Neural progenitor cell (in vitro differentiated cells): ENCODE results near the gene LGALS12. TPM values are rescaled to one million over a fixed set of nuclear protein-coding genes. Genes with fewer than 3 reads are reported as not detected.

Source experiments
- DNase-seq: peaks from one replicate; pipeline ENCODE4 v3.0.0-alpha.2; 2016; ENCODE audit warnings: low spot score
- H2AFZ ChIP-seq: fragments of 200-600 bp; sonication (generic); replicated peaks from 2 replicates; pipeline ENCODE4 v1.6.1; 2016; ENCODE audit warnings: antibody characterized with exemption
- H3F3A ChIP-seq: fragments of 200-600 bp; sonication (generic); 2 replicates; pipeline ENCODE4 v1.6.1; 2016; ENCODE audit warnings: antibody characterized with exemption, low read depth
- H3K27ac ChIP-seq: fragments of 200-600 bp; sonication (generic); 2 replicates; pipeline ENCODE4 v1.5.1; 2016; ENCODE audit warnings: mild to moderate bottlenecking
- H3K27me3 ChIP-seq: fragments of 200-600 bp; sonication (generic); 2 replicates; pipeline ENCODE4 v1.6.1; 2016; ENCODE audit warnings: mild to moderate bottlenecking, moderate library complexity
- H3K36me3 ChIP-seq: fragments of 200-600 bp; sonication (generic); 2 replicates; pipeline ENCODE4 v1.5.1; 2016
- H3K4me1 ChIP-seq: fragments of 200-600 bp; sonication (generic); 2 replicates; pipeline ENCODE4 v1.6.1; 2016; ENCODE audit warnings: mixed run types
- H3K4me2 ChIP-seq: fragments of 200-600 bp; sonication (generic); 2 replicates; pipeline ENCODE4 v1.6.1; 2016
- H3K4me3 ChIP-seq: fragments of 200-600 bp; sonication (generic); 2 replicates; pipeline ENCODE4 v1.5.1; 2016
- H3K79me2 ChIP-seq: fragments of 200-600 bp; sonication (generic); 2 replicates; pipeline ENCODE4 v1.6.1; 2016; ENCODE audit warnings: low read depth
- H3K9ac ChIP-seq: fragments of 200-600 bp; sonication (generic); 2 replicates; pipeline ENCODE4 v1.6.1; 2016
- H3K9me3 ChIP-seq: fragments of 200-600 bp; sonication (generic); 2 replicates; pipeline ENCODE4 v1.5.1; 2016; ENCODE audit warnings: low read depth
- H4K20me1 ChIP-seq: fragments of 200-600 bp; sonication (generic); 2 replicates; pipeline ENCODE4 v1.6.1; 2016; ENCODE audit warnings: low read depth
- H3K27ac Mint-ChIP-seq: 3 replicates; pipeline ENCODE4 v1.8.0; 2021; ENCODE audit warnings: mixed read lengths
- H3K27me3 Mint-ChIP-seq: 2 replicates; pipeline ENCODE4 v1.8.0; 2022; ENCODE audit warnings: low read depth, mild to moderate bottlenecking, inconsistent platforms, moderate library complexity, mixed read lengths; ENCODE audit not compliant: insufficient read depth
- H3K36me3 Mint-ChIP-seq: 3 replicates; pipeline ENCODE4 v1.8.0; 2021; ENCODE audit warnings: mixed read lengths
- H3K4me1 Mint-ChIP-seq: 3 replicates; pipeline ENCODE4 v1.8.0; 2021; ENCODE audit warnings: mixed read lengths
- H3K4me3 Mint-ChIP-seq: 3 replicates; pipeline ENCODE4 v1.8.0; 2021; ENCODE audit warnings: mild to moderate bottlenecking, moderate library complexity, mixed read lengths
- H3K9me3 Mint-ChIP-seq: 3 replicates; pipeline ENCODE4 v1.8.0; 2020; ENCODE audit warnings: mixed read lengths
- EZH2 ChIP-seq: fragments of 200-600 bp; sonication (generic); IDR thresholded peaks from 2 replicates; pipeline ENCODE4 v1.6.1; 2017; ENCODE audit warnings: antibody characterized with exemption, mild to moderate bottlenecking, moderate library complexity
- EZH2phosphoT487 ChIP-seq: fragments of 200-600 bp; sonication (generic); IDR thresholded peaks from 2 replicates; pipeline ENCODE4 v1.6.1; 2017; ENCODE audit warnings: antibody characterized with exemption
- total RNA-seq: library from RNA; depleted of rRNA; stranded (reverse); fragments of >200 nt; gene quantifications from 2 replicates; pipeline ENCODE4 v1.2.3, GENCODE V29; 2015; ENCODE audit warnings: low replicate concordance
- TF ChIP-seq, protein P1 (sequence below): fragments of 200-600 bp; sonication (generic); IDR thresholded peaks from 2 replicates; pipeline ENCODE4 v1.5.1; 2017; ENCODE audit warnings: antibody characterized with exemption, mild to moderate bottlenecking

The LGALS12 gene
- total RNA-seq, 1 donor from 2014 or later = not detected

DNA sequence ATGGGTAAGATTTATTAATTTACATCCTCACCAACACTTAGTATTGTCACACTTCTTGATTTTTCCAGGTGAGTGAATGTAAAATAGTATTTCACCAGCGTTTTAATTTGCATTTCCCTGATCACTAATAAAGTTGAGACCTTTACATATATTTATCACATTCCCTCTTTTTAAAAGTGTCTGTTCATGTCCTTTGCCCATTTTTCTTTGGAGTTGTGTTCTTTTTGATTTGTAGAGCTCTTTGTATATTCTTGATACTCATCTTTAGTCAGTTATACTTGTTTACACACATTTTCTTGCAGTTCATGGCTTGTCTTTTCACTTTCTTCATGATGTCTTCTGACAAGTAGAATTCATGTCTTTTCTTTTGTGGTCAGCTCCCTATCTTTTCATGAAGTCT lies 12.8 kb upstream of the LGALS12 start:
- Histone ChIP-seq H3K9ac (no peak overlapping the region), H3K79me2 (no peaks in the 10 kb centered on the region), H4K20me1 (peaks cover 6% of the 10 kb centered on the region), H3K4me1 (peaks cover 30% of the 10 kb centered on the region), H3K36me3 (no peaks in the 10 kb centered on the region), H3K27me3 (peaks cover 29% of the 10 kb centered on the region), H3K27ac (no peak overlapping the region), H3F3A (peaks cover 31% of the 10 kb centered on the region), H2AFZ (no peak overlapping the region), H3K4me2 (no peak overlapping the region), H3K9me3 (no peaks in the 10 kb centered on the region), H3K4me3 (no peak overlapping the region)
- Mint-ChIP-seq H3K27me3 (peaks cover 28% of the 10 kb centered on the region), H3K4me1 (peaks cover 15% of the 10 kb centered on the region), H3K9me3 (peaks cover 3% of the 10 kb centered on the region), H3K4me3 (no peak overlapping the region), H3K36me3 (no peaks in the 10 kb centered on the region), H3K27ac (no peak overlapping the region)
- TF ChIP-seq, protein P1, sequence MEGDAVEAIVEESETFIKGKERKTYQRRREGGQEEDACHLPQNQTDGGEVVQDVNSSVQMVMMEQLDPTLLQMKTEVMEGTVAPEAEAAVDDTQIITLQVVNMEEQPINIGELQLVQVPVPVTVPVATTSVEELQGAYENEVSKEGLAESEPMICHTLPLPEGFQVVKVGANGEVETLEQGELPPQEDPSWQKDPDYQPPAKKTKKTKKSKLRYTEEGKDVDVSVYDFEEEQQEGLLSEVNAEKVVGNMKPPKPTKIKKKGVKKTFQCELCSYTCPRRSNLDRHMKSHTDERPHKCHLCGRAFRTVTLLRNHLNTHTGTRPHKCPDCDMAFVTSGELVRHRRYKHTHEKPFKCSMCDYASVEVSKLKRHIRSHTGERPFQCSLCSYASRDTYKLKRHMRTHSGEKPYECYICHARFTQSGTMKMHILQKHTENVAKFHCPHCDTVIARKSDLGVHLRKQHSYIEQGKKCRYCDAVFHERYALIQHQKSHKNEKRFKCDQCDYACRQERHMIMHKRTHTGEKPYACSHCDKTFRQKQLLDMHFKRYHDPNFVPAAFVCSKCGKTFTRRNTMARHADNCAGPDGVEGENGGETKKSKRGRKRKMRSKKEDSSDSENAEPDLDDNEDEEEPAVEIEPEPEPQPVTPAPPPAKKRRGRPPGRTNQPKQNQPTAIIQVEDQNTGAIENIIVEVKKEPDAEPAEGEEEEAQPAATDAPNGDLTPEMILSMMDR = no peak
- TF ChIP-seq EZH2phosphoT487 (no peak), EZH2 (no peak)
- no peak for DNase-seq

DNA sequence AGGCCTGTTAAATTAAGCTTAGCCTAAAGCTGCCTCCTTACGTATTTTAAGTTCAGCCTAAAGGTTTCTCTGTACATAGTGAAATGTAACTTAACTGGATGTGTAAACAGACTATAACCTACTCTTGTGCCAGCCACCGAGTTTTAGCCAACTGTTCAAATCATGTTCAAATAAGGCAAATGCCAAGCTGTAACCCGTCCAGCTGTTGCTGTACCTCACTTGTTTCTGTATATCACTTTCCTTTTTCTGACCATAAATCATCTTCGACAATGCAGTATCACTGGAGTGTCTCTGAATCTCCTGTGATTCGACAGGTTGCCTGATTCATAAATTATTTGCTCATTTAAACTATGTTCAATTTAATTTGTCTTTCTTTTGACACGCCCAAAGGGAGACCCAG lies 10.9 kb upstream of the LGALS12 start:
- H4K20me1 ChIP-seq = peaks cover 5% of the 10 kb centered on the region
- no peak overlapping the region for H3K4me3 ChIP-seq
- no peak overlapping the region for H3K4me2 ChIP-seq
- H3K27me3 Mint-ChIP-seq = peaks cover 19% of the 10 kb centered on the region
- H3K27me3 ChIP-seq = peaks cover 31% of the 10 kb centered on the region
- H3K27ac ChIP-seq = no peak overlapping the region
- TF ChIP-seq EZH2 (no peak), EZH2phosphoT487 (no peak)
- TF ChIP-seq, protein P1 = no peak
- H2AFZ ChIP-seq = no peak overlapping the region
- DNase-seq = no peak
- peaks cover 25% of the 10 kb centered on the region for H3K4me1 ChIP-seq
- H3K4me1 Mint-ChIP-seq = peaks cover 12% of the 10 kb centered on the region
- no peaks in the 10 kb centered on the region for H3K36me3 Mint-ChIP-seq
- no peaks in the 10 kb centered on the region for H3K36me3 ChIP-seq
- H3K27ac Mint-ChIP-seq = no peak overlapping the region
- no peak overlapping the region for H3K4me3 Mint-ChIP-seq
- H3K9ac ChIP-seq = no peak overlapping the region
- no peaks in the 10 kb centered on the region for H3K9me3 ChIP-seq
- H3K79me2 ChIP-seq = no peaks in the 10 kb centered on the region
- peaks cover 23% of the 10 kb centered on the region for H3F3A ChIP-seq
- H3K9me3 Mint-ChIP-seq = peaks cover 15% of the 10 kb centered on the region

DNA sequence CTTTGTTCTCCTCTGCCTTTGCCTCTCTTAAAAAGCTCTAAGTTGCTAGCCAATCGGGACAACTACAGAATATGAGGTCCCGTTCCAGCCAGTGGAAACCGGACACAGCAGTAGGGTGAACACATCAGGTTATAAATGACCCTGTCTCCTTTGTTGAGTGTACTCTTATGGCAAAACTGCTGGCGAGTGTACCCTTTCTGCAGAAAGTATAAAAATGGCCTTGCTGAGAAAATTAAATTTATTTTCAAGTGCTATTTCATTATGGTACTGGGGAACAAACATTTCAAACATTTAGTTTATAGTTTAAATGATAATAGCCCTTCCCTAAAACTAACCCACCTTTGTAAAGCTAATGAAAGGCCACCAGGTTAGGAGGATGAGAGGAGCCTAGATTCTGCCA lies 6.0 kb upstream of the LGALS12 start:
- Histone ChIP-seq H3K9ac (no peak overlapping the region), H4K20me1 (no peaks in the 10 kb centered on the region), H2AFZ (no peak overlapping the region), H3K27me3 (peaks cover 10% of the 10 kb centered on the region), H3K27ac (no peak overlapping the region), H3K4me3 (no peak overlapping the region), H3F3A (peaks cover 9% of the 10 kb centered on the region), H3K36me3 (no peaks in the 10 kb centered on the region), H3K79me2 (no peaks in the 10 kb centered on the region), H3K4me1 (peaks cover 24% of the 10 kb centered on the region), H3K9me3 (no peaks in the 10 kb centered on the region), H3K4me2 (no peak overlapping the region)
- TF ChIP-seq EZH2phosphoT487 = no peak
- TF ChIP-seq, protein P1 = no peak
- TF ChIP-seq EZH2 = no peak
- DNase-seq = no peak
- Mint-ChIP-seq H3K9me3 (peaks cover 21% of the 10 kb centered on the region), H3K4me3 (no peak overlapping the region), H3K36me3 (no peaks in the 10 kb centered on the region), H3K4me1 (peaks cover 2% of the 10 kb centered on the region), H3K27me3 (peaks cover 12% of the 10 kb centered on the region), H3K27ac (no peak overlapping the region)
